Measurements from ENCODE around the gene COL19A1.
A peak's percentile ranks its signal among the peaks of the same experiment; 100 is the strongest.
"Not testable (repeated sequence)": the region's sequence is repeated elsewhere in the genome, so short reads cannot be mapped to it uniquely, and the experiment has no call there.

COL19A1 gene

GRCh38 chr6:69913361-69913760 lies 47.0 kb downstream of the COL19A1 start:
- no peak for DNase-seq

GRCh38 chr6:69914015-69914485 lies 47.7 kb downstream of the COL19A1 start:
- no peak for DNase-seq

GRCh38 chr6:69915346-69915745 lies 49.0 kb downstream of the COL19A1 start:
- no peak for DNase-seq

- peak; percentile 14 to 16 for DNase-seq
Measured at GRCh38 chr6:69917834-69918233, 51.5 kb downstream of the COL19A1 start.

- DNase-seq = no peak
Measured at GRCh38 chr6:69918813-69919475, 52.6 kb downstream of the COL19A1 start.

GRCh38 chr6:69921066-69921465 lies 54.7 kb downstream of the COL19A1 start:
- DNase-seq = not testable (repeated sequence)

GRCh38 chr6:69921611-69922010 lies 55.3 kb downstream of the COL19A1 start:
- not testable (repeated sequence) for DNase-seq

- no peak for DNase-seq
Measured at GRCh38 chr6:69926745-69927144, 60.4 kb downstream of the COL19A1 start.

GRCh38 chr6:69933239-69933638 lies 66.9 kb downstream of the COL19A1 start:
- no peak for DNase-seq

- DNase-seq = no peak
Measured at GRCh38 chr6:69935079-69935478, 68.7 kb downstream of the COL19A1 start.

- DNase-seq = no peak
Measured at GRCh38 chr6:69936674-69937363, 70.5 kb downstream of the COL19A1 start.

- DNase-seq = no peak
Measured at GRCh38 chr6:69937402-69938136, 71.2 kb downstream of the COL19A1 start.

- no peak for DNase-seq
Measured at GRCh38 chr6:69942485-69942884, 76.1 kb downstream of the COL19A1 start.

GRCh38 chr6:69945192-69945591 lies 78.8 kb downstream of the COL19A1 start:
- no peak for DNase-seq

GRCh38 chr6:69948479-69949114 lies 82.2 kb downstream of the COL19A1 start:
- DNase-seq = no peak

GRCh38 chr6:69953491-69953890 lies 87.1 kb downstream of the COL19A1 start:
- DNase-seq = no peak

- no peak for DNase-seq
Measured at GRCh38 chr6:69954733-69955132, 88.4 kb downstream of the COL19A1 start.

- no peak for DNase-seq
Measured at GRCh38 chr6:69957985-69958559, 91.7 kb downstream of the COL19A1 start.

- DNase-seq = no peak
Measured at GRCh38 chr6:69958978-69959377, 92.6 kb downstream of the COL19A1 start.

- not testable (repeated sequence) for DNase-seq
Measured at GRCh38 chr6:69965974-69966373, 99.6 kb downstream of the COL19A1 start.

- DNase-seq = no peak
Measured at GRCh38 chr6:69973138-69973537, 106.8 kb downstream of the COL19A1 start.

- DNase-seq = no peak
Measured at GRCh38 chr6:69973763-69974162, 107.4 kb downstream of the COL19A1 start.

- no peak for DNase-seq
Measured at GRCh38 chr6:69974193-69974592, 107.8 kb downstream of the COL19A1 start.

All from inflammatory macrophage treated with lipopolysaccharide for 1 hour (primary cell).